Smooth muscle cell of the coronary artery (primary cell): ENCODE measurements around the gene ACTMAP. TPM values are rescaled to one million over a fixed set of nuclear protein-coding genes. Genes with fewer than 3 reads are reported as not detected.

Experiments
- total RNA-seq: library from RNA; depleted of rRNA; stranded (reverse); fragments of >200 nt; gene quantifications from 2 replicates; pipeline ENCODE4 v1.2.3, GENCODE V29; 2014; ENCODE audit warnings: low replicate concordance

Gene ACTMAP, protein sequence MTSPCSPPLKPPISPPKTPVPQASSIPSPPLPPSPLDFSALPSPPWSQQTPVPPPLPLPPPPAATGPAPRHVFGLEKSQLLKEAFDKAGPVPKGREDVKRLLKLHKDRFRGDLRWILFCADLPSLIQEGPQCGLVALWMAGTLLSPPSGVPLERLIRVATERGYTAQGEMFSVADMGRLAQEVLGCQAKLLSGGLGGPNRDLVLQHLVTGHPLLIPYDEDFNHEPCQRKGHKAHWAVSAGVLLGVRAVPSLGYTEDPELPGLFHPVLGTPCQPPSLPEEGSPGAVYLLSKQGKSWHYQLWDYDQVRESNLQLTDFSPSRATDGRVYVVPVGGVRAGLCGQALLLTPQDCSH
- total RNA-seq, result 0.35 and 0.45 TPM in 2 replicates

DNA sequence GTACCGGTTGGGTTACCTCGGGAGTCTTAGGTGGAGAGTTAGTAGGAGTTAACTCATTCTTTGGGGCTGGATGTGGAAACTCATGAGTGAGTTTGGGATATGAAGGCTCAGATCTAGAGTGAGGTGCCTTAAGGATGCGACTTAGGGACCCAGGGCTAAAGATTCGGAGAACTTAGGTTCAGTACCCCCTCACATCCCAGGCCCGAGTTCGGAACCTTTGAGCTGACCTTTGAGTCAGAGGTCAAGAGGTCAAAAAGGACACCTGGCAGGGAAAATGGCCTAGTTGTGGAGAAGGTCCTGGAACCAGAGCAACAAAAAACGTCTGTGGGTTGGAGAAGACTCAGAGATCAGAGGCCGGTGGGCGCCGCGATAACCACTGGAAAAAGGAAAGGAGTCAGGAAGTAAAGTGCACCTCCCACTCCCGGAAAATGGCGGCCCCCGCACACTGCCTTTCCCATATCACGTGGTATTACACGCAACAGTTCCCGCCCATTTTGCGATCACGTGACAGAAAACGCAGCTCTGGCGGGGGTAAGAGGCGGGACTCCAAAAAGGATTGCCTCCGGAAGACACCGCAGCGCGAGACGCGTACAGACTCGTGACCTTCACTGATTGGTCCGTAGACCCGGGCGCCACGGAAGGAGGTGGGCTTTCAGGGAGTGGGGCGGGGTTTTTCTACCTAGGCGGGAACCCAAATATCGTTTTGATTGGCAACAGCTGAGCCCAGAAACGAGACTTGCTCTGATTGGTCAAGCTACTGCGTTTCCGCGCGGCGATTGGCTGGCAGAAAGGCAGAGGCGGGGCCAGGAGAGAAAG lies at the start of gene ACTMAP:
Gene ACTMAP (minus strand): TSS at position 420 of the 816 bp plus-strand sequence. CDS start 674 bp downstream, outside the sequence.

DNA sequence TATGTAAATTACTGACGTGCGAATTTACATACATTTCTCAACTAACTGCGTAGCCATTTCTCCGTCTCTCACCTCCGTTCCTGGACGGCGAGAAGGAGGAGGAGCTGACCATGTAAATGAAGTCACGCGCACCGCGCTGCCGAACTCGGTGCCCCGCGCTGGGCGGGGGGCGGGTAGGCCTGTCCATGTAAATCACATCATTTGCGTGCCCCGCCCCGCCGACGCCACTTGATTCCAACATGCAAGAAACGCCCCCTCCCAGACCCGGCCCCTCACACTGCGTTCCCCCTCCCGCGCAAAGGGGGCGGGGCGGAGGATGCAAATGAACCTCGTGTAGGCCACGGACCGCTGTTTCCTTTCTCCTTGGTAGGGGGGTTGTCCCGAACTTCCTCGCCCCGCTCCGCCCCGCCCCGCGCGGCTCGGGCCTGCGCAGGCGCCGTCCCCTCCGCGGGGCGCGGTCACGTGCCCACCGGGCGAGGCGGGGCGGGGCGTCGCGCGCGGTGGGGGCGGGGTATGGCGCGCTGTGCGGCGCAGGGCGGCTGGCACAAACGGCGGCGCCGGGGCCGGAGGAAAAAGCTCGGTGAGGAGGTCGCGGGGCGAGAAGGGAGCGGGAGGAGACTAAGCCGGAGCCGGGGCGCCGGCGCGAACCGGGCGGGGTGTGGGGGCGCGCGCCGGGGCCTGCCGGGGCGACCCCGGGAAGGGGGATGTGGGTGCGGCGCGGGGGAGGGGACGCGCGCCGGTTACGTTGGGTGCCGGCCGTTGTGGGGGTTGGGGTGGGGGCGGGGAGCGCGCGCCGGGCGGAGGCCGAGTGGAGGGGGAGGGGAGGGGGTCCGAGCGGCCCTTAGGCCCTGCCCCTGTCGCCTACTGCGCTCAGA lies 48.6 kb upstream of the ACTMAP start, which contains the start of gene EGLN2:
Gene EGLN2 (plus strand): TSS at position 509 of the 875 bp plus-strand sequence. CDS start 1,382 bp downstream, outside the sequence.

DNA sequence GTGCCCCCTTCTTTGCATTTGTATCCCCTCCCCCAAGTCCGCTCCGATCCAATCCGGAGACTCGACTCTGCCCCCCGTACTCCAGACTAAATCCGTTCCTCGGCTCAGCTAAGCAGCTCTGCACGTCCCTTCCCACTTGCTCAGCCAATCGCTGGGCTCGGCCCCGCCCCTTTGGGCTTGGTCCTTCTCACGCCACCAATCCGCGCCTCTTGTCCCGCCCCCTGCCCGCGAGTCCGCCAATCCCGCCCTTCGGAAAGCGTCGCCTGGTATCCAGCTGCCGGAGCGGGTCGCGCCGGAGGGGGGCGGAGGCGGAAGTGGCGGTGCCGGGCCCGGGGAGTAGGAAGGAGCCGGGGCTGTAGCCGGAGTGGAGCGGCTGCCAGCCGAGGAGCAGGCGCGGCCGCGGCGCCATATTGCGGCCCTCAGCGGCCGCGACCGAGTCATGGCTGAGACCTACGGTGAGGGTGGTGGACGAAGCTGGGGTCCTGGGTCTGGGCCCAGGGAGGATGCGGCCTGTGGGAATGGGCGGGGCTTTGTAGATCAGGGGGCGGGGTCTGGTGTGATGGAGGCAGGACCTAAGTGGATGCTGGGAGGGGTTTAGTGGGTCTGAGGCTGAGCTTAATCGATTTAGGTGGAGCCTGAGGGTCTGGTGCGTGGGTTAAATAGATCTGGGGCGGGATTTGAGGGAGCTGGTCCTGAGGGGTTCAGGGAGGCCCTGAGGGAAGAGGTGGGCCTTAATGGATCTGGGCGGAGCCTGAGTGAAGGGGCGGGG lies 27.8 kb upstream of the ACTMAP start, which contains the start of gene RAB4B:
Gene RAB4B (plus strand): TSS at position 311 of the 769 bp plus-strand sequence. CDS start 129 bp downstream, at position 440.

DNA sequence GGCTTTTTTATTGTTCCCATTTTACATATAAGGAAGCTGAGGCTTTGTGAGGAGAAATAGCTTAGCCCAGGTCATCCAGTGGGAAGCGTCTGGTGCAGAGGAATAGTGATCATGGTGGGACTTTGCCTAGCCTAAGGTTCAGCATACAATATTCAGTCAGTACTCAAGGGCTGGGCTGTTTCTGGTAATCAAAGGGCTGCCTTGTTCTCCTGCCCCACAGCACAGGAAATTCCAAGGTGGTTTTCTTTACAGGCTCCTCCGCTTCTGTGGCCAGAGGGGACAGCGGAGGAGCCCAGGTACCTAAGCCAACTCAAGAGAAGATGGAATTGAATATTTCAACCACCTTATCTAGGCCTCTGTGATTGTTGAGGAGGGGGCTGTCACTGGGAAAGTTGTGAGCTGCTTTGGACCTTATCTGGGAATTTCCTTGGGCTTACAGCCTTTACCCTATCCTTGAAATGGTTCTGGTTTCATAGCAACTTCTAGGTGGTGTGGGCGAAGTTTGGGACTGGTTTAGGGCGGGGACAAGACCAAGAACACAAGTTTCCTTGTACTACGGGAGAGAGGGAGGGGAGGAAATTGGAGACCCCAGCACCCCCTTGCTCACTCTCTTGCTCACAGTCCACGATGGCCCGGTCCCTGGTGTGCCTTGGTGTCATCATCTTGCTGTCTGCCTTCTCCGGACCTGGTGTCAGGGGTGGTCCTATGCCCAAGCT lies 24.8 kb upstream of the ACTMAP start, which contains the start of gene MIA:
Gene MIA (plus strand): TSS at position 606 of the 716 bp plus-strand sequence. CDS start 22 bp downstream, at position 628.

DNA sequence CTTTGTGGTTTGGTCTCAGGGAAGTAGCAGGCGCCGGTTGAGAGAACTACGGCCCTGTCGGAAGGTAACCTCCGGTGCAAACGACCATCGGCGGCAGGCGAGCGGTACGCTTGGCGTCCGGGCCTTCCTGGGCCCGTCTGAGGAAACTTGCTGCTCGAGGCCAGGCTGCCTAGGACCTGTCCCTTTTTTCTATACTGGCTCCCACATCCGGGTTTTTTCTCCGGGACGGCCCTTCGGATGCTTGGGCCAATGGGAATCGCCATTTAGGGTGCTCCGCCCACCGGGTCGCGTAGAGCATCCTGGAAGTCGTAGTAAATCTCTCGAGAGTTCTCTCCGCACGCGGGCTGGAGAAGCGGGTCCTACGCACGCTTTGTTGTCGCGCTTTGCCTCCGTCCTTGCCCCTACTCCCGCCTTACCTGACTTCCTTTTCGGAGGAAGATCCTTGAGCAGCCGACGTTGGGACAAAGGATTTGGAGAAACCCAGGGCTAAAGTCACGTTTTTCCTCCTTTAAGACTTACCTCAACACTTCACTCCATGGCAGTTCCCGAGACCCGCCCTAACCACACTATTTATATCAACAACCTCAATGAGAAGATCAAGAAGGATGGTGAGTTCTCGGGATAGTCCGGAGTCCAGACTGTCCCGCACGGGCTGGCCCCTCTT lies 729 bp upstream of the ACTMAP start, which contains the start of gene SNRPA:
Gene SNRPA (plus strand): TSS at position 330 of the 664 bp plus-strand sequence. CDS start 206 bp downstream, at position 536.

DNA sequence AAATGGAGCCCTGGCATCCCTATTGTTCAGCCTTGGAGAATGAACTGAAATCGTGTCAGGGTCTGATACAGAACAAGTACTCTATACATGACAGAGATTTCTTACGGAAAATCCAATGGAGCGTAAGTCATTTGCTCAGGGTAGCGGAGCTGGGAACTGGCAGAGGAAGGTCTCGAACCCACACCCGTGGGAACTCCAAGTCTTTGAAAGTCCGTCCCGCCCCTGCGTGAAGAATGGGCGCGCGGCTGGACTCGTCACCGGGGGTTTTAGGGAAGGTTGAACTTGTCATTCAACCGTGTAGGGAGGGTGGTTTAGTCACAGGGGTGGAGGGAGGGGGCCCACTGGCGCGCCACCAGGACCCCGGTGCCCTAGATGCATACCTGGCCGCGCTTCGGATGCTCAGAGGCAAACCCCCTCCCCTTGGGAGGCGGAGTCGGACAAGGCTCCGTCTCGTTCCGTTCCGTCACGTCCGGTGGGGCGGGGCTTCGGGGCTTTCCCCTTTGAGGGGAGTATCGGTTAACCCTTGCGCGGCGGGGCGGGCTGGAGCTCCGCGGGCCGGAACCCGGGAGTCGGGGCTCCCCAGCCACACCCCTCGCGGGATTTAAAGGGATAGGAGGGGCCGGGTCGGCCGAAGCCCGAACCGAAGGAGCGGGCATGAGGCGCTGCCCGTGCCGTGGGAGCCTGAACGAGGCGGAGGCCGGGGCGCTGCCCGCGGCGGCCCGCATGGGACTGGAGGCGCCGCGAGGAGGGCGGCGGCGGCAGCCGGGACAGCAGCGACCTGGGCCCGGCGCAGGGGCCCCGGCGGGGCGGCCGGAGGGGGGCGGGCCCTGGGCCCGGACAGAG lies 33.6 kb downstream of the ACTMAP start, which contains the start of the genes COQ8B and ITPKC:
Gene COQ8B (minus strand): TSS at position 405 of the 843 bp plus-strand sequence. CDS start 2,254 bp downstream, outside the sequence.
Gene ITPKC (plus strand): TSS at position 631 of the 843 bp plus-strand sequence. CDS start 24 bp downstream, at position 655.

Other genes starting within 250 kb of the ACTMAP start
- 12.5 and 19.6 TPM in 2 replicates for gene SHKBP1, start 173.6 kb downstream of the ACTMAP start, total RNA-seq
- gene LTBP4, start 149.1 kb downstream of the ACTMAP start, total RNA-seq, result 24.8 and 25.6 TPM in 2 replicates
- 21.6 and 31.6 TPM in 2 replicates for gene NUMBL, start 59.8 kb downstream of the ACTMAP start, total RNA-seq
- gene COQ8B, start 33.6 kb downstream of the ACTMAP start, total RNA-seq, result 22.8 and 24.0 TPM in 2 replicates
- 11.9 and 12.3 TPM in 2 replicates for gene ITPKC, start 33.4 kb downstream of the ACTMAP start, total RNA-seq
- 37.0 and 37.7 TPM in 2 replicates for gene SNRPA, start 726 bp upstream of the ACTMAP start, total RNA-seq
- gene MIA, start 25.0 kb upstream of the ACTMAP start, total RNA-seq, result 0.35 TPM in 1 of 2 replicates, not detected in the other
- gene RAB4B, start 27.8 kb upstream of the ACTMAP start, total RNA-seq, result 3.4 and 8.5 TPM in 2 replicates
- 79.9 and 112 TPM in 2 replicates for gene EGLN2, start 48.7 kb upstream of the ACTMAP start, total RNA-seq
- not detected in 2 replicates for gene CYP2A6, start 100.0 kb upstream of the ACTMAP start, total RNA-seq
- gene CYP2A7, start 131.8 kb upstream of the ACTMAP start, total RNA-seq, result not detected in 2 replicates
- gene CYP2B6, start 240.8 kb upstream of the ACTMAP start, total RNA-seq, result not detected in 2 replicates